SH-SY5Y (cell line): Measurements from ENCODE around the gene STMN3.

Experiments
- GATA2 ChIP-seq: IDR thresholded peaks from 2 replicates; pipeline ENCODE4 v1.6.1; 2011; ENCODE audit warnings: mild to moderate bottlenecking, low read depth, low read length
- GATA3 ChIP-seq: IDR thresholded peaks from 2 replicates; pipeline ENCODE4 v1.6.1; 2011; ENCODE audit warnings: low read depth, mild to moderate bottlenecking, low read length, moderate library complexity

- no peak for TF ChIP-seq GATA2
- no peak for TF ChIP-seq GATA3
These were observed 7.9 kb upstream of the STMN3 start for GRCh38 chr20:63661108-63661507.
